Effector memory CD4-positive, alpha-beta T cell (primary cell): ENCODE measurements around the gene PNLIPRP2.

Experiments used
- DNase-seq, 3 donors: peaks; one replicate each; pipeline ENCODE4 v3.0.0-alpha.2; 2020
- H3K27ac ChIP-seq: 2 replicates; pipeline ENCODE4 v1.7.0; 2013; ENCODE audit warnings: mild to moderate bottlenecking, low read length, moderate library complexity; ENCODE audit not compliant: insufficient read depth, poor library complexity, severe bottlenecking
- H3K27me3 ChIP-seq: replicated peaks from 2 replicates; pipeline ENCODE4 v1.7.0; 2013; ENCODE audit warnings: mild to moderate bottlenecking, low read length; ENCODE audit not compliant: insufficient read depth, control insufficient read depth, poor library complexity, severe bottlenecking
- H3K36me3 ChIP-seq: 2 replicates; pipeline ENCODE4 v1.7.0; 2013; ENCODE audit warnings: mild to moderate bottlenecking, low read length, moderate library complexity; ENCODE audit not compliant: control insufficient read depth, insufficient read depth
- H3K4me1 ChIP-seq: 2 replicates; pipeline ENCODE4 v1.7.0; 2013; ENCODE audit warnings: low read length, mild to moderate bottlenecking; ENCODE audit not compliant: control insufficient read depth, insufficient read depth, poor library complexity, severe bottlenecking
- H3K4me3 ChIP-seq: 2 replicates; pipeline ENCODE4 v1.7.0; 2013; ENCODE audit warnings: low read length, low read depth, mild to moderate bottlenecking; ENCODE audit not compliant: insufficient read depth, poor library complexity, severe bottlenecking
- H3K9me3 ChIP-seq: 2 replicates; pipeline ENCODE4 v1.7.0; 2013; ENCODE audit warnings: mild to moderate bottlenecking, low read length, moderate library complexity; ENCODE audit not compliant: control insufficient read depth

PNLIPRP2 gene

DNA sequence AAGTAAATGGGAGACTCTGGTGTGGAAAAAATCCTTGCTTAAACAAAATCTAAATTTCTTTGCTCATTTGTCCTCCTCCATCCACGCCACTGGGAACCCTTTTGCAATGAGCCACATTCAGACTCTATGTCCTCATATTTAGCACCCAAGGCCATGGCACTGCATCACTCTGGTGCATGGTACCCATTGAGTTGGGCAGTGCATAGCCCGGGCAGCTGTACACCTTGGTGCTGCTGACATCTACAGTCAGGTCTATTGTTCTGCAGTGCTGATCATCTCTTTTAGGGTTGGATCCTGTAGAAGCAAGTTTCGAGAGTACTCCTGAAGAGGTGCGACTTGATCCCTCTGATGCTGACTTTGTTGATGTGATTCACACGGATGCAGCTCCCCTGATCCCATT lies 23.2 kb upstream of the PNLIPRP2 start:
- no peak for DNase-seq
- Histone ChIP-seq H3K9me3 (no peaks in the 10 kb centered on the region), H3K36me3 (no peaks in the 10 kb centered on the region), H3K4me1 (no peaks in the 10 kb centered on the region), H3K27ac (no peak overlapping the region), H3K4me3 (no peak overlapping the region), H3K27me3 (no peaks in the 10 kb centered on the region)

DNA sequence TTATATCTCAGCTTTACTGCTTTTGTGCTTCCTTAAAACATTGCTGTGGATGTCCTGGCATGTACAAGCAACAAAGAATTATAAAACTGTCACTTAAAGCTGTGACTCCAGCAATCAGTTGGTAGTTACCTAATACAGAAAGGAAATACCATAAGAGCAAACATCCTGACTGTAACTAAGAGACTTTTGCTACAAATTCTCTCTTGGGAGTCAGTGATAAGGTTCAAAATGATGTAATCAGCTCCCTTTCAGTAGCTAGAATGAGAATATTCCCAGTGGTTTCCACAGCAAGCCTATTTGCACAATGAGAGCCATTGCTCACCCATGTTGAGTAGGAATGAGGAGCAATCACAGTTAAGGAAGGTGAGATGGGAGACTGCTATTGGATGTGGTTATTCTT lies 22.4 kb upstream of the PNLIPRP2 start:
- no peak overlapping the region for H3K4me3 ChIP-seq
- no peaks in the 10 kb centered on the region for H3K36me3 ChIP-seq
- H3K4me1 ChIP-seq: no peaks in the 10 kb centered on the region
- no peak for DNase-seq
- no peak overlapping the region for H3K27ac ChIP-seq
- H3K27me3 ChIP-seq: no peaks in the 10 kb centered on the region
- no peaks in the 10 kb centered on the region for H3K9me3 ChIP-seq

DNA sequence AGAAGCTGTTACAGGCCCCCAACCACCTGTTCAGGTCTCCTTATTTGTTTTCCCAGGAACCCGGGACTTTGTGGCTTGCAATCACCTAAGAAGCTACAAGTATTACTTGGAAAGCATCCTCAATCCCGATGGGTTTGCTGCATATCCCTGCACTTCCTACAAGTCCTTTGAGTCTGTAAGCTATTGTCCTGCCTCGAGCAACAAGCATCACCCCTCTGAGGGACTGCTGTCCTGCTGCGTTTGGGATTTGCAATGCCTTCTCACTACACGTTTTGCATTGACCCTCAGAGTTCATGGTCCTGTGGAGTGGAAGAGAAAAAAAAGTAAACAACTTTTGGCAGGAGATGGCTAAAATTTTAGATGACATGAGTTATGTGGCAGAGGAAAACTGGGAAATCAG lies 20.8 kb upstream of the PNLIPRP2 start:
- no peaks in the 10 kb centered on the region for H3K36me3 ChIP-seq
- no peak overlapping the region for H3K27ac ChIP-seq
- H3K9me3 ChIP-seq: no peaks in the 10 kb centered on the region
- no peaks in the 10 kb centered on the region for H3K4me1 ChIP-seq
- H3K27me3 ChIP-seq: no peaks in the 10 kb centered on the region
- DNase-seq: no peak
- no peak overlapping the region for H3K4me3 ChIP-seq

DNA sequence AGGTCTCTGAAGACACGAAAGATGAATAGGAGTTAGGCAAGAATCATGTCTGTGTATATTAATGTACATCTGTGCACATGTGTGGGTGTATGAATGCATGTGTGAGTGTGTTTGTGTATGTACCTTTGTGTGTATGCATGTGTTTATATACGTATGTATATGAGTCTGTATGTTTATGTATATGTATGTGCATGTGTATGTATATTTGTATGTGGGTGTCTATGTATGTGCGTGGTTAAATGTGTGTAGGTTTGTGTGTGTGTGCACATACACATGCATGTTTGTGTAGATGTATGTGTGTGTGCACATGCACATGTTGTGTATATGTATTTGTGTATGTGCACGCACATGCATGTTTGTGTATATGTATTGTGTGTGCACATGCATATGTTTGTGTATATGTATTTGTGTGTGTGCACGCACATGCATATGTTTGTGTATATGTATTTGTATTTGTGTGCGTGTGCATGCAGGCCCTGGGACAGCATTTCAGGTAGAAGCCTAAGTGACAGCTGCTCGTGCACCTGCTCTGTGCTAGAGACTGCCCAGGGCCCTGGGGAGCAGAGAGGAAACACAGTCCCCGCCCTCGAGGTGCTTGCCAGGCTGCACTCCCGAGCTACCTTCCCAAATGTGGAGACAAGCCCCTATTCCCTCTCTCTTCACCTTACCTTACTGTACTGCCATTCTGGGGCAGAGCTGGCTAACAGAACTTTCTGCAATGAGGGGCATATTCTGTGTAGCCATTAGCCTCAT lies 17.9 kb upstream of the PNLIPRP2 start:
- Histone ChIP-seq H3K4me1 (no peaks in the 10 kb centered on the region), H3K36me3 (no peaks in the 10 kb centered on the region), H3K9me3 (no peaks in the 10 kb centered on the region), H3K27ac (no peak overlapping the region), H3K27me3 (no peaks in the 10 kb centered on the region), H3K4me3 (no peak overlapping the region)
- DNase-seq: no peak

DNA sequence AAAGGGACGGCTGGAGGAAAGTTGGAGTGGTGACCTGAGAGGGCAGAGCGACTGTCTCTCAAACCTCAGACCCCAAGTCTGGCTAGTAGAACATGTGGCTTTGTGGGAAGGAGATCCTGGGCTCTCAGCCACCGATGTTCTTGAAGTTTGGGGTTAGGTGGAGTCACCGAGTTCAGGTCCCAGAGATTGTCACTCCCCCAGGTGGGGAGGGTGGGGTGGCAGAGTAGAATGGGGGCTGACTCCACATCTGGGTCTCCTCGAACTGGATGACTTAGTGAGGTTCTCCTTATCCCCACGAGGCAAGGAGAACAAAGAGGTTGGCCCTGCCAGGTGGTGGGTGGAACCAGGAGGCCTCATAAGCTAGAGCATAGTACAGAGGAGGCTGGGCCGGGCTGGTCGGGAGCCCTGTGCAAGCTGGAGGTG lies 14.7 kb upstream of the PNLIPRP2 start:
- no peaks in the 10 kb centered on the region for H3K4me1 ChIP-seq
- H3K9me3 ChIP-seq: no peaks in the 10 kb centered on the region
- no peaks in the 10 kb centered on the region for H3K36me3 ChIP-seq
- H3K27ac ChIP-seq: no peak overlapping the region
- DNase-seq: no peak
- no peaks in the 10 kb centered on the region for H3K27me3 ChIP-seq
- H3K4me3 ChIP-seq: no peak overlapping the region

DNA sequence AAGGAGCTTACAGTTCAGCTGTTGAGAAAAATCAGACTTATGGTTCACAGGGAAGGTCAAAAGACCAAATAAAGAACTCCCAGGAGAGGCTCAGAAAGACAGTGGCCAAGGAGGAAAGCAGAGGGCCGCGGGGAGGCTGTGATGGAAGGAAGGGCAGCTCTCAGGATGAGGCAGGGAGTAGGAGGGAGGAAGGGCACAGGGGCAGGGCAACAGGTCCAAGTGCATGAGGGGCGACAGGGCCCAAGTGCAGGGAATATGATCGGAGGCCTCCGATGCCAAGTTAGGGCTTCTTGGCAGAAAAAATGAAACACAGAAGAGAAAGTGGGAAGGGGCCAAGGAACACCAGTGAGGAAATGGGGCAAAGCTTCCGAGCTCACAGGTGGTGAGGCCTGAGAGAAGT lies 13.4 kb upstream of the PNLIPRP2 start:
- H3K4me1 ChIP-seq: no peaks in the 10 kb centered on the region
- H3K9me3 ChIP-seq: no peaks in the 10 kb centered on the region

DNA sequence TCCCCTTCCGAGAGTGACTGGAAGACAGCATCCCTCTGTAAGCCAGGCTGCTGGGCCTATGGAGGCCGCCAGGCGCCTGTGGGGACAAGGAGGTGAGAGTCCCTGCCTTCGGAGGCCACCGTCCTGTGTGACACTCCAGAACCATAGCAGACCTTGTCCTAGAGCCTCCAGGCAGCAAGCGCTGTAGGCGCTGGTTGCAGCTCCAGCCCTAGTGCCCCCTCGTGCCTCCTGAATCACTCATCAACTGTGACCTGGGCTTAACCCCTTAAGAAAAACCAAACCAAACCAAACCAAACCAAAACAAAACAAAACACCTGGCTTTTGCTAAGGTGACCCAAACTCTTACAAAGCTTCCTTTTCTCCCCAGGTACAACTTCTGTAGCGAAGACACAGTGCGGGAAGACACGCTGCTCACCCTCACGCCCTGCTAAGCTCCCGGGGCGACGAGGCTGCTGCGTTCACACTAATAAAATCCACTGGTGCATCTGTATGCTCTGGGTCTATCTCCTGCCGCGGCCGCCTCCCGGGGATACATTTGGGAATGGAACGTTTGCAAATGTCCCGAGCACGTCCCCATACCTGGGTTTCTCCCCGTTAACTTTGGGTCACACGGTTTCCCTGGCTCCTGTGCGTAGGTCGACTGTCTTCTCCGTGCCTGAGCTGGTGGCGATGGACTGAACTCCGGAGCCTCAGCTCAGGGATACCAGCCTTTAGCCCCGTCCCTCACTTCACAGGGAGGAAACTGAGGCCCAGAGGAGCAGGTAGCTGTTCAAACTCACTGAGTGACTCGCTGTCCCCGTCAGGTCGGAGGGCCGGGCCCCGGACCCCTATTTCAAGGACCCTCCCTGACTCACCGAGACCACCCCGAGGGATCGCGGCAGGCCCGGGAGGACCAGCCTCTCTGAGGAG lies 11.8 kb upstream of the PNLIPRP2 start:
- Histone ChIP-seq H3K27ac (no peak overlapping the region), H3K4me1 (no peaks in the 10 kb centered on the region), H3K9me3 (no peaks in the 10 kb centered on the region), H3K27me3 (no peaks in the 10 kb centered on the region), H3K4me3 (no peak overlapping the region), H3K36me3 (no peaks in the 10 kb centered on the region)
- no peak for DNase-seq

More for the DNA sequence above, 13.4 kb upstream of the PNLIPRP2 start:
- no peak for DNase-seq
- no peak overlapping the region for H3K4me3 ChIP-seq
- H3K27me3 ChIP-seq: no peaks in the 10 kb centered on the region
- H3K27ac ChIP-seq: no peak overlapping the region
- no peaks in the 10 kb centered on the region for H3K36me3 ChIP-seq

DNA sequence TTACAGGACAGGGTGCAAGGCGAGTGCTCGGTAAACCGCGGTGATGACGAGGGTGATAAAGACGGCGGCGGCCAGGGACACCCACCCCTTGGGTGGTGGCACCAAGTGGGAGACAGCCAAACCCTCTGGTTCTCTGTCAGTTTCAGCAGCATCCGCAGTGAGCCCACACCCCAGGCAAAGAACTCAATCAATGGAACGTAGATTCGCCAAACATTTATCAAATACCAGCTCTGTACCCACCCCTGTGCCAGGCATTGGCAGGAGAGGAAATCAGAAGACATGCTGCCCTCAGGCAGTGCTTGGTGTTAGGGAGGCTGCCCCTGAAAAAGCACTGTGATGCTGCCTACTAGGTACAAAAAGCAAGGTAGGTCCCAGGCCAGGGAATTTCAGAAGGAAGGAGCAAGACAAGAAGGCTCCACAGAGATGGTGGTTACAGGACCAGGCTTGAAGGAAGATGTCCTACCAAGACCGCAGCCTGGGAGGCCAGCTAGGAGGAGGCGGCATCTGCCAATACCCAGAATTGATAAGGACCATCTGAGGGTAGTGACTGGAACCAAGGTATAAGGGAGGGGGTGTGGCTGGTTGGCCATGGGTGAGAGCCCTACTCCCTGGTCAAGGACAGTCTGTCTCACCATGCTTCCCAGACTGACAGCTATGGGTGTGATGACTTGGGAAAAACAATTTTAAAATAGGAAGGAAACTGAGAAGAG lies 10.2 kb upstream of the PNLIPRP2 start:
- Histone ChIP-seq H3K9me3 (no peaks in the 10 kb centered on the region), H3K4me1 (no peaks in the 10 kb centered on the region), H3K4me3 (no peak overlapping the region), H3K36me3 (no peaks in the 10 kb centered on the region), H3K27me3 (no peaks in the 10 kb centered on the region), H3K27ac (no peak overlapping the region)
- no peak for DNase-seq

DNA sequence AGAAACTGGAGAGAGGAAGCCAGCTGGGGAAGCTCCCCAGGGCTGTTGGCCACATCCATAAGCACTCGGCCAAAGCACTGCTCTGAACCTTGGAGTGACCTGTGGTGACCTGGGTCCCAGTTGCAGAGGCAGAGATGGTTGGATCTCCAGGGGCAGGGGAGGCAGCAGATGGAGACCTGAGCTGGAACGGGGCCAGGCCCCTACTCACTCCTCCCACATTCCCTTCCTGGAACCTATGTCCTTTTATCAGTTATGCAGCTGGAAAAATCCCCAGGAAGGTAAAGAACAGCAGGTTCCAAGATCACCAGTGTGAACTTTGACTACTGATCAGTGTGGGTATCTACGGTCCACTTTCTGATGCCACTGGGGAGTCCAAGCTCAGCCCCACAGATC lies 9.6 kb upstream of the PNLIPRP2 start:
- Histone ChIP-seq H3K9me3 (no peaks in the 10 kb centered on the region), H3K36me3 (no peaks in the 10 kb centered on the region), H3K4me3 (no peak overlapping the region), H3K27me3 (no peaks in the 10 kb centered on the region), H3K27ac (no peak overlapping the region), H3K4me1 (no peaks in the 10 kb centered on the region)
- no peak for DNase-seq
